ENCODE measurements around the gene CREB3L2.

GRCh38 chr7:138044897-138045296 lies 43.0 kb upstream of the CREB3L2 start:
- TF ChIP-seq CTCF (tag by site-specific recombination; IDR thresholded peaks at IDR 0.05) (no peak), REPIN1 (tag by site-specific recombination; IDR thresholded peaks at IDR 0.05; ENCODE audit: low read depth) (no peak), YY1 (tag by site-specific recombination; IDR thresholded peaks at IDR 0.05) (no peak), ZNF37A (tag by site-specific recombination; IDR thresholded peaks at IDR 0.05) (no peak), ZBTB21 (tag by site-specific recombination; IDR thresholded peaks at IDR 0.05) (no peak), ZSCAN18 (tag by site-specific recombination; IDR thresholded peaks at IDR 0.05) (no peak), OSR2 (tag by site-specific recombination; IDR thresholded peaks at IDR 0.05) (no peak), PATZ1 (tag by site-specific recombination; IDR thresholded peaks at IDR 0.05) (no peak), MEIS1 (CRISPR knock-in tag; IDR thresholded peaks at IDR 0.05; ENCODE audit: borderline replicate concordance) (no peak), ZNF510 (tag by site-specific recombination; IDR thresholded peaks at IDR 0.05; ENCODE audit: insufficient replicate concordance) (no peak)
